ENCODE data around the gene C18orf32.
"Not testable (repeated sequence)": the region's sequence is repeated elsewhere in the genome, so short reads cannot be mapped to it uniquely, and the experiment has no call there.

Gene C18orf32

DNA sequence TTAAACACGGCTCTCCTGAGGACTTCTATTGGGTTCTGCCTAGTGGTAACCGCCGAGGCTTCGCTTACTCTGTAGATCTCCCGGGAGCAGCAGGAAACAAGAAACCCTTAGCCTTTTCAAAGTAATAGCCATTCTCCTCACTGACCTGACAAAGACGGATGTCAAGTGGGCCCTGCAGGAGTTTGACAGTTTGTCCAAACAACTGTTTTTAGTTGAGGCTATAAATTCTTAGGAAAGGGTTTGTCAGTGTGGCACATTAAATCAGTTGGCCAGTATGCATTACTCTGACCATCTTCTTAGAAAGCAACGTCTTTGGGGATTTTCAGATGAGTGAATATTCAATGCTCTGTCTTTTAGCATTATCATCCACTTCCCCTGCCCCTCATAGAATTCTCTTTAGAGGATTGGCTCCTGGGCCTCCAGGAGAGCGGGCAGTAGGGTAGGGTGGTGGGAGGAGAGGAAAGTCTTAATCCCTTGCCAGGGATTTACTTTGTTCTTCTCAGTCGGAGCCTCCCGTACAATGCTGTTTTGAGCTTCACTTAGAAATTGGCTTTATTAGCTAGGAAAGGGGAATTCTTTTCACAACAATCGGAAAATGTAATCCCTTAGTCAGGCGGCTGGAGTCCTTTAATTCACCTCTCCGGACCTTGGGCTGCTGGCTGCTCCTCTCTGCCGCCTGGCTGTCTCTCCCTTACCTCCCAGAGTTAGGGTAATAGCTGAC, 13.3 kb upstream of the C18orf32 start:
- no peak for DNase-seq

DNA sequence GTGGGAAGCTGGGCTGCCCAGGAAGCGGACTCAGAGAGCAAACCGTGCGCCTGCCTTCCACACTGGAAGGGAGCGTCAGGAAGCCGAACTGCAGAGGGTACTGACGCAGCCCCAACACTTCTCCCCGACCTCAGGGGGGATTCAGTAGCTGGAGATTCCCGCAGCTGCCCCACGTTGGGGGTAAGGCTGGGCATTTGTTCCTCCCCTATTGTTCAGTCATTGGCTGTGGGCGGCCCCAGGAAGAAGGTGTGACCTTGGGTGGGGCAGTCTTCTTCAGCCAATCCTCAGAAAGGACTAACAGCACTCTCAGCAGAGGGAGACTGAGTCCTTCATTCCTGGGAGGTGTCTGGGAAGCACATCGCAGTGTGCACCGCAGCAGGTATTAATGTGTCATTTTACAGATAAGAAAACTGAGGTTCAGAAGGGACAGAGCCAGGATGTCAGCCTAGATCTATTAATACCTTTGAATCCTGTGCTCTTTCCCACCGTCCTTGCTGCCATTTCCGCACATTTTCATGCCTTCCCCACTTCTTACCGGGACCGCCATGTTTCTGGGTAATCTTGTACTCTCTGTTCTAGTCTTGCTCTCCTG, 12.1 kb upstream of the C18orf32 start:
- no peak for DNase-seq

DNA sequence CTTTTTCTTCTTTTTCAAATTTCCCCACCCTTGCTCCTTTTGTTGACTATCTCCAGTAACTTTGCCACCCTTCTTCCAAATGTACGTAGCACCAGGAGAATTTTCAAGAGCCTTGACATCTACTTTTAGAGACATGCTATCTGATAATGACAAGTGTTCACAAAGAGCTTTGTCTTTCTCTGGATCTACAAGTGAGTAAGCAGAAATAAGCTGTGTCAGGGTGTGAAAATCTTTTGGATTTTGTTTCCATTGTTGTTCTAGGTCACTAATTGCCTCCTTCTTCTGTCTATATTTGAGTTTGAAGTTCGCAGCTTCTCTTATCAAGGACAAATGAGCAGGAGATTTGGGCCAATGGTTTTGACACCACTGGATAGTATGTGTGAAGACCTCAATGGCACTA, 8.4 kb upstream of the C18orf32 start:
- no peak for DNase-seq

DNA sequence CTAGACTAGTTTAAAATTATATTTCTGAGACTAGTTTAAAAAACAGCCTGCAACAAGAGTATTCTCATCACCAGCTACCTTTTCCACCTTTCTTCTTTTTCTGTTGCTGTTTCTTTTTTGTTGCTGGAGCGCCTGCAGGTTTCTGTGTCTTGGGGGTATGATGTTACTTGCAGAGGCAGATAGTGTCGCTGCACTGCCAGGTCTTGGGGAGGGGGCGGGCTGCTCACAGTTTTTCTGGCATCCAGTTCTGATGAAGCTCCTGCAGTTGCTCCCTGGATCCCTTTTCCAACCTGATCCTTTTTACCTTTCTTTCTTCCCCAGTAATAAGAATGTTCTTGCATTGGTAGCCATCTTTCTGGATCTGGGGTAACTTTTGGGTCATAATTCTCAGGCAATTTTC, 8.0 kb upstream of the C18orf32 start:
- DNase-seq = no peak

DNA sequence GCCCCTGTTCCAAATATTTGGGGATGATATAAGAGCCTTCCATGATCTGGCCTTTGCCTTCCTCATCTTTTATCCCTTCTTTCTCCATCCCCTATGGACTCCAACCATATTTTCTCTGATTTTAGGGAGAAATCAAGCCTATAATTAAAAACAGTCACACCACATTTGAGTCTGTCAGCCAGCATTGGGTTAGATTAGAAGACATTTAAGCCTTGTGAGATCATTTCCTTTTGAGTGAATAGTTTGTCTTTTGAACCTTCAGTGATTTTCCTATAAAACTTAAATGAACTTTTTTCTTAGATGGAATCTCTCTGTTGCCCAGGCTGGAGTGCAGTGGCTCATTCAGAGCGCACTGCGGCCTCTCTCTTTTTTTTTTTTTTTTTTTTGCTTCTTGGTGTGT, 7.6 kb upstream of the C18orf32 start:
- DNase-seq = no peak

DNA sequence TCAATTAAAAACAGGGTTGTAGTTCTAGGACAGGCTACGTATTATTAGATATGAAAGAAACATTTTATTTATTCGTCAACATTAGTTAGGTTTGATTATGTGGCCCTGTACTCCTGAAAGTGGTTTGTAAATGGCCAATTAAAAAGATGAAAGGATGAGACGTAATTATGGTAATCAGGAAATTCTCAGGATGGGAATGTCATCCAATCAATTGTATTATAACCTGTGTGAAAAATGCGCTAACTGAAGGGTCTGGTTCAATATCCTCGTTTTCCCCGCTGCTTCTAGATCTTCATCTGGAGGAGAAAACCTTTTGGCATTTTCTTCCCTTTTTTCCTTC, 5.6 kb upstream of the C18orf32 start:
- no peak for DNase-seq

DNA sequence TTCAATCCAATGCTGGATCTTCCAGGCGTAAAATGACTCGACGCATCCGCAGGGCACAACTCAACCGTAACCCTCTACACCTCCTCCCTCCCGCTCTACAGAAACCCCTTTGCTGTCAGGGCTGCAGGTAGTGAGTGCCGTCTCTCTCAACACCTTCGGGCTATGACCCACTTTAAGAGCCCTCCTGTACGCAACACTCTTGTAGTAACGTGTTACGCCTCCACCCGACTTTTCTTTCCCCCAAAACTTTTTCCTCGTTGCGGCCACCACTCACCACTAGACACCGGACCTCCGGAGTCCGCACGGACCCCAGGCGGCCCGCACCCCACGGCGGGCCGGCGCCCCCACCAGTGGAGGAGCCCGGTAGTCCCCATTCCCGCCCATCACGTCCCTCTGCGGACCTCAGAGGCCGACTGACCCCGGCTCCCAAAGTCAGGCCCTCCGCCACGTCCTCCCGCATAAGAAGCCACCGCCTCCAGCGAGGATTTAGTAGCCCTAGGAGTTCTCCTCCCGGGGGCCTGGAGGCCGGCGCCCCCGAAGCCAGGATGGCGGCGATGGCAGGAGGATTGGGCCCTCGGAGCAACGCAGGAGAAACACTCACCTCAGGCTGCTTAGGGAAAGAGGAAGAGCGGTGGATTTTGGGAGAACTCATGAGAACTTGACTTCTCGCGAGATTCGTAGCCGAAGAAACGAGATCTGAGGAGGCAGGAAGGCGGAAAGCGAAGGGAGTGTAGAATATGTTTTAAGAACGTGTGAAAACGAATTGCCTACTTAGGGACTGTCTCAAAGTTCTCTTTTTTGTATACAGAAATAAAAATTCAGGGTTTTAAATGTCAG, 5.0 kb upstream of the C18orf32 start, which contains the start of gene RPL17:
Gene RPL17 (minus strand): TSS at position 609 of the 837 bp plus-strand sequence.
- peak; percentile 98 for DNase-seq

DNA sequence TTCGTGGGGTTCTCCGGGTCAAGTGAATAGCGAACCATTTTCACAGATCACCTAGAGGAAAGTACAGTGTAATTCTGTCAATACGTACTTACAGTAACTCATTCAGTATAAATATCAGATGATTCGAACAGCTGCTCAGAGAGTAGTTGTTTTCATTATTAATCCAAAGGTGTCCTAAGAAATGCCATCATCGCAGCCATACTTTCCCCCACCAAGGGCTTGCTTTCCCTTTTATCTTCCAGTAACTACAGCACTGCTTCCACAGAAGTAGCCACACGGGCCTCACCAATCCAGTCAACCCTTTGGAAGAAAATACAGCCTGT, 4.5 kb upstream of the C18orf32 start:
- no peak for DNase-seq

DNA sequence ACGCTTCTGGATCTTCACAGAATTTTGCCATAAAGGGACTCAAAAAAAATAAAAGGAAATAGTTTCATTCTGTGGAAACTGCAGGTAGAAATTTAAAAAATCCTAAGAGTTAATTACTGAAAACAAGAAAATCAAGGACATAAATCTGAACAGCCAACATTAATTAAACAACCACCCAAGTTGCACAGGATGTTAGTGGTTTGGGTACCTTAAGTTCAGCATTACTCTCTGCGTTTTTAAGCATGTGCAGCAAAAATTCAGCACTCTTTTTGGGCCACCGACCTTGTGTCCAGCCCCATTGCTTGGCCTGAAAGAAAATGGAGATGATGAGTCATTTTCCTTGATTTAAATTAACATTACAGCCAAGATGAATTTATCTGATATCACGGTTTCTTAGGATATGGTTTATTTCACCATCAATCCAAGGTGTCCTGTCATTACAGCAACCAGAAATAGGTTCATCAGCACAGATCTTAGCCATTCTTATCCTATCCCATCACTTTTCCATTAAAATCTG, 3.3 kb upstream of the C18orf32 start:
- DNase-seq = no peak

DNA sequence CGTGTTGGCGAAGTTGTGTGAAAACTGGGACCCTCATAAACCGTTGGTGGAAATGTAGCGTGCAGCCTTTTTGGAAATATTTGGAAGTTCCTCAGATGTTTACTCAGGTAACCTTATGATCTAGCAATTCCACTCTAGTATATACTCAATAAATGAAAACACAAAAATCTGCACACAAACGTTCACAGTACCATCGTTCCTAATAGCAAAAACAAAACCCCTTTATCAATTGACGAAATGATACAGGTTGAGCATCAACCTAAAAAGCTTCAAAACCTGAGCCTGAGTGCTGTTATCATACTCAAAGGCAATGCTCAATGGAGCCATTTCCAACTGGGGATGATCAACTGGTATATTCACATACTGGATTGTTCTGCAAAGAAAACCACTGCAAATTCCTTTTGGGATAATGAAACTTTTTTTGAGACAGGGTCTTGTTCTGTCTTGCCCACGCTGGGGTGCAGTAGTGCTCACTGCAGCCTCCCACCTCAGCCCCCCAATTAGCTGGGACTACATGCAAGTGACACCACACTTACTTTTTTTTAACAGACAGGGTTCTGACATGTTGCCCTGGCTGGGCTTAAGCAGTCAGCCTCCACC, 777 bp upstream of the C18orf32 start:
- no peak for DNase-seq

DNA sequence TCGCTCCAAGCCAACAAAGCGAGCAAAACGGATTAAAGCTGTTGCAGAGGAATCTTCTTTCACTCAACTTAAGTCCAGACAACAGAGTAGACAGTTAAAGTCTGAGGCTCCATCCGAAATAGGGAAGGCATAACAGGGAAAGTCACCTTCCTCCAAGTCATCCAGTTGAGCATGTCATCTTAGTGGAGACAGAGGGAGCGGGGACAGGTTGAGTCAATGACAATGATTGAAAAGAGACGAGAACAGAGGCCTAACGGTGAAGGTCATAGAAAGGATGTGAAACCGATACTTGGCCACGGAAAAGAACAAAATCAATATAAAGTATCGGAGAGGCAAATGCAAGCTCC, 455 bp downstream of the C18orf32 start:
- no peak for DNase-seq

DNA sequence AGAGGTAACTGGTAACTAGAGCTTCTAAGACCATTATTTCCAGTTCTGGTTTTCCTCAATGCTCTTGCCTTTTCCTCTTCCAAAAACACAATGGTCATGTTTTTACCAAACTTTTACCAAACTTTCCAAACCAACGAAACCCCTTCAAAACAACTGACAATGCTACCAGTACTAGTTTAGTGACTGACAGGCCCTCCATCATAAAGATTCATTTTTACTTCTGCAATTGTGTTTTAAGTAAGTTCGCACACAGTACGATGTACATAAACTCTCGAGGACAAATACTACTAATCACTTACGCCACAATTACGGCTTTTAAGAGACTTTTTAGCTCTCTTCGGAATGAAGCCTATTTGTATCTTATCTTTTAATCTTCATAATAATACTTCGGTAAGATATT, 900 bp downstream of the C18orf32 start:
- no peak for DNase-seq

DNA sequence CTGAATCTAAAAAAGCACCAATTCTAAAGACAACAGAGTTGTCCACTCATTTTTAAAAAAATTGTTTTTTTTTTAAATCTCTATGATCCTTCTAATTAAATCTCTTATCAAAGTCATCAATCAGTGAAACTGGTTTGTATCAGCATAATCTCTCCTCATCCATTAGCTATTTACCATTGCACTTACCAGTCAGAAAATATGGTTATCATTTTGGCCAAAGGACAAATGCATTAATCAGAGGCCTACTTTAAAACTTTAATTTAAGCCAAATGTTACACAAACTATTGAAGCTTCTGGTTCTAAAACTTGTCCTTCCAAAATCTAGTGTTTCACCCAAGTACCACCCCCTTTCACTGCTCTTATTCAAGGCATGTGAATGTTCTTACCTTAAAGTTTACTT, 3.8 kb downstream of the C18orf32 start:
- no peak for DNase-seq

DNA sequence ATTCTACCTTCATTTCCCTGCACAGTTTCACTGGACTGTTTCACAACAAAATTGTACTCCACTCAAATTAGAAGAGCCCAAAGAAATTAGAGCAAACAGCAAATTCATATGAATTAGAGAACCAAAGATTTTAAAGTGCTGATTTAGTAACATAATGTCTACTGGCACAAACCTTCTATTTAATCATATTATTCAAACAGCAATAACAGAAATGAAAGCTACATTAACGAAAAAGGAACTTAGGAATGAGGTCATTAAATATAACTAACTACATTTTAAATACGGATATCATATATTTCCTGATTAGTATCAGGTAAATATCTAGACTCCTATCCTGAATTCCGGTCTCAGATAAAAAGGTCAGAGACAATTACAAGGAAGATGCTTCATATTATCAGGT, 5.1 kb downstream of the C18orf32 start:
- no peak for DNase-seq

DNA sequence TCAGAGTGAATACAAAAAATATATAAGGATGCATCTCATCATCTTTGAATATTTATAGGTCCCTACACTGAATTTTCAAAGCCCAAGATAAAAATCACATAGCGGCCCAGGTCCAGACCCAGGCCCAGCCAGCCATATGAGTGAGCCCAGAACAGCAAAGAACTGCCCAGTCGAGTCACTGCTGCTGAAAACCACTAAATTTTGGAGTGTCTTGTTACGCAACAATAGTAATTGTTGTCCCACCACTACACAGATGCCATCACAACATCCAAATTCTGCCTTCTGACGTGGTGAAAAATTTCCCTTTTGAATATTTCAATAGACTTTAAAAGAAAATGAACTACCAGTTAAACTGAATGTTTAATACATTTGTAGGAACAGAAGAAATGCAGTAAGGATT, 5.7 kb downstream of the C18orf32 start:
- DNase-seq = no peak

DNA sequence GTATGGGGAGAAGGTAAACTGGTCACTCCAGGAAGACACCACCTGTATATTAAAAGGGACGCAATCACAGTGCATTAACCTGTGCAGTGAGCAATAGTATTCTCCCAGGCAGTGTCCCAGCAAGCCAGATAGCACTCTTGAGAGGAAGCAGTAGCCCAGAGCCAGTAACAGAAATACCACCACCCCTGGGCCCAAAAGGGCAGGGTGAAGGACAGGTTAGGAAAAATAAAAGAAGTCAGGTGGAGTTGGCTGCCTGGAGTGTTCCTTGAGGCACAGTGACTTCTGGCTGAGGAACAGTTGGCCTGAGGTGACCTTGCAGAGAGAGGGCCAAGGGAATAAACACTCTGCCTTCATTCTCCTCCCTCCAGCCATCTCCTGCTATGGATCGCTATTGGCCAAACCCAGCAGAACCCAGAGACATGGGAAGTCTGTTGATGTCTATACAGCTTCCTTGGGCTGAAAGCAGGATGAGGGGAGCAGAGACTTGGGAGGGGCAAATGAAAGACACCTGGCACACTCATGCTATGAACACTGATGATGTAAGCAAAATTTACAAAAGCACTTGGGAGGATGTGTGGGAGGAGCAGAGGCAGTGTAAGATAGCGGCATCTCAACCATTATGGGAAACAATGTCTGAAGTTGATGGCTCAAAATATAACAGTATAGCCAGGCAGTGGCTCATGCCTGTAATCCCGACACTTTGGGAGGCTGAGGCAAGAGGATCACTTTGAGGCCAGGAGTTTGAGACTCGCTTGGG, 7.5 kb downstream of the C18orf32 start:
- DNase-seq = no peak

DNA sequence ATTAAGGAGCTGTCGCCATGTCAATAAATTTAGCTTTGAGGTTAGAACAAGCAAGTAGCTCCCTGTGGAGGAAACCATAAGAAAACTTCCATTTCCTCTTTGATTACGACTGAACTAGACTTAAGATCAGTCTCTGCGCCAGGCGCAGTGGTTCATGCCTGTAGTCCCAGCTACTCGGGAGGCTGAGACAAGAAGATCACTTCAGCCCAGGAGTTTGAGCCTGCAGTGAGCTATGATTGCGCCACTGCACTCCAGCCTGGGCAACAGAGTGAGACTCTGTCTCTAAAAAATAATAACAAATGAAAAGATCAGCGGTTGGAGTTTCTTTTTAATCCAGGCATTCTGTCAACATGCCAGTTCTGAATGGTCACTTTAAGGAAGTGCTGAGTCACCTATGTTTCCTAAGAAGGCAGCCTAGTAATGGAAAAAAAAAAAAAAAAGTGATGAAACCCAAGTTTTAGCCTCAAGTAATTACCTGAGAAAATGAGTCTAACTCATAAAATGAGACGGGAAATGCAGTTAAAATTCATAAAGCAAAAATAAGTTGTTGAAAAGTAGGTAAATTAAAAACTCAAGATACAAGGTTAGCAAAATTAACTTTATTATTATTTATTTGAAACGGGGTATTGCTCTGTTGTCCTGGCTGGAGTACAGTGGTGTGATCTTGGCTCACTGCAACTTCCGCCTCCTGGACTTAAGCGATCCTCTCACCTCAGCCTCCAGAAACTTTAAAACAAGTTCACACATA, 10.2 kb downstream of the C18orf32 start:
- DNase-seq = no peak

DNA sequence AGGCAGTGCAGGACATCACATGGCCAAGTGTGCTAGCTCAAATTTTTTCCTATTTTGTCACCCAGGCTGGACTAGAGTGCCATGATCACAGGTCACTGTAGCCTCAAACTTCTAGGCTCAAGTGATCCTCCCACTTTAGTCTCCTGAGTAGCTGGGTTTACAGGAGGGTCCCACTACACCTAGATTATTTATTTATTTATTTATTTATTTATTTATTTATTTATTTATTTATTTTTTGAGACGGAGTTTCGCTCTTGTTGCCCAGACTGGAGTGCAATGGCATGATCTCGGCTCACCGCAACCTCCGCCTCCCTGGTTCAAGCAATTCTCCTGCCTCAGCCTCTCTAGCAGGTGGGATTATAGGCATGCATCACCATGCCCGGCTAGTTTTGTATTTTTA, 12.1 kb downstream of the C18orf32 start:
- DNase-seq = not testable (repeated sequence)

DNA sequence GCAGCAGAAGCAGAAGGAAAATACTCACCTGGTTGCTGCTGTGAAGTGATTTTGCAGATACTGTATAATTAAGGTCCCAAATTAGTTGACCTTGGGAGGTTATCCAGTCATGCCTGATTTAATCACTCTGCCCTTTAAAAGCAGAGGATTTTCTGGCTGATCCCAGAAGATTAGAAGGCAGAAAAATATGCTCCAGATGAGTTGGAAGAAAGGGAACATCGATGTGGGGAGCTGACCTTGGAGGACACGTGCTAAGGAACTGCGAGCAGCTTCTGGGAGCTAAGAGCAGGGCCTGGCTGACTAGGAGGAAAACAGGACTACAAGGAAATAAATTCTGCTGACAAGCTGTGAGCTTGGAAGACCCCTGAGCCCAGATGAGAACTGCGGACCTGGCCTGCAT, 13.3 kb downstream of the C18orf32 start:
- DNase-seq = no peak

DNA sequence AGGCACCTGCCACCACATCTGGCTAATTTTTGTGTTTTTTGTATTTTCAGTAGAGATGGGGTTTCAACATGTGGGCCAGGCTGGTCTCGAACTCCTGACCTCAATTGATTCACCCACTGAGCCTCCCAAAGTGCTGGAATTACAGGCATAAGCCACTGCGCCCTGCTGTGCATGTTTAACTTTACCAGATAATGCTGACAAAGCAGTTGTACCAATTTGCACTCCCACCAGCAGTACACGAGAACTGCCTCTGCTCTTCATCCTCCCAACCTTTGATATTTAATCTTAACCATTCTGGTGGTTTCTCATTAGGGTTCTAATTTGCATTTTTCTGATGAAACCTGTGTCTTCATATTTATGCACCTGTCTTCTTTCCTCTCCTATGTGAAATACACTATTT, 14.6 kb downstream of the C18orf32 start:
- DNase-seq = no peak

DNA sequence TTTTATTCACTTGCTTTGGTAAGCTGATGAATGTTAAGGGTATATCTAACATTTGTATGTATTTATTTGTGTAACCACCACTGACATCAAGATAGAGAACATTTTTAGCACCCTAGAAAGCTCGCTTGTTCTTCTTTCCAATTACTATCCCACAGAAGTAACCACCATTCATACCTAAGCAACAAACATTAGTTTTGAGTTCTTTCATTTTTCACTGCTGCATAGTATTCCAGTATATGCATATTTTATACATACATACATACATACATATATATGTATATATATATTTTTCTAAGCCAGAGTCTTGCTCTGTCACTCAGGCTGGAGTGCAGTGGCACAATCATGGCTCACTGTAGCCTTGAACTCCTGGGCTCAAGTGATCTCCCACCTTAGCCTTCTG, 15.5 kb downstream of the C18orf32 start:
- no peak for DNase-seq

DNA sequence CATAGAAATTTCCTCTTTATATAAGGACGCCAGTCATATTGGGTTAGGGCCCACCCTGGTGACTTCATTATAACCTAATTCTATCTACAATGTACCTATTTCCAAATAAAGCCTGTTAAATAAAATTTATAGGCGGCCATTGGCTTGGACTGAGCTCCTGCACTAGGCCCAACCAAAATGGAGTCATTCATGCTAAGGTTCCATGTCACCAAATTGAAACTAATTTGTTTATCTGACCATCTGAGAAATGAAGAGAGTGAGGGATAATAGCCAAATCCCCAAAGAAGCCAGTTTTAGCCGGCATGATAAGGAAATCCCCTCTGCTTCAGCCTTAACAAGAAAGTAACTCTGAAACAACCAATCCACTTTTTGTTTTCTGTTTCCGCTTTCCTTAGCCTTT, 19.4 kb downstream of the C18orf32 start:
- DNase-seq = no peak

All from DMS153 (cell line).